Measurements from ENCODE around the gene MVD.

GRCh38 chr16:88672776-88673175 lies 9.9 kb upstream of the MVD start:
- TF ChIP-seq POLR2A (IDR thresholded peaks at IDR 0.05) (no peak), CTCF (IDR thresholded peaks at IDR 0.05) (no peak), POLR2AphosphoS5 (IDR thresholded peaks at IDR 0.05) (no peak), EP300 (IDR thresholded peaks at IDR 0.05) (no peak)

All from stomach (tissue), 4 donors.